Cardiac fibroblast (primary cell): ENCODE data around the gene PHLDA1.

ENCODE experiments used
- DNase-seq, 2 donors: peaks; one replicate each; pipeline versions ENCODE4 v3.0.0 to v3.0.0-alpha.2; 2010; ENCODE audit warnings: low read depth in 2 of 2
- H3K4me3 ChIP-seq, 2 donors: replicated peaks in 1 of 2; 1 replicate in 1 of 2; 2 replicates in 1 of 2; pipeline ENCODE4 v1.5.1; 2011; ENCODE audit warnings: low read depth in 2 of 2, low read length in 2 of 2, mild to moderate bottlenecking in 2 of 2, moderate library complexity in 1 of 2
- CTCF ChIP-seq: IDR thresholded peaks from one replicate; pipeline ENCODE4 v1.5.1; 2011; ENCODE audit warnings: low read depth, mild to moderate bottlenecking, low read length, inconsistent platforms

The PHLDA1 gene

DNA sequence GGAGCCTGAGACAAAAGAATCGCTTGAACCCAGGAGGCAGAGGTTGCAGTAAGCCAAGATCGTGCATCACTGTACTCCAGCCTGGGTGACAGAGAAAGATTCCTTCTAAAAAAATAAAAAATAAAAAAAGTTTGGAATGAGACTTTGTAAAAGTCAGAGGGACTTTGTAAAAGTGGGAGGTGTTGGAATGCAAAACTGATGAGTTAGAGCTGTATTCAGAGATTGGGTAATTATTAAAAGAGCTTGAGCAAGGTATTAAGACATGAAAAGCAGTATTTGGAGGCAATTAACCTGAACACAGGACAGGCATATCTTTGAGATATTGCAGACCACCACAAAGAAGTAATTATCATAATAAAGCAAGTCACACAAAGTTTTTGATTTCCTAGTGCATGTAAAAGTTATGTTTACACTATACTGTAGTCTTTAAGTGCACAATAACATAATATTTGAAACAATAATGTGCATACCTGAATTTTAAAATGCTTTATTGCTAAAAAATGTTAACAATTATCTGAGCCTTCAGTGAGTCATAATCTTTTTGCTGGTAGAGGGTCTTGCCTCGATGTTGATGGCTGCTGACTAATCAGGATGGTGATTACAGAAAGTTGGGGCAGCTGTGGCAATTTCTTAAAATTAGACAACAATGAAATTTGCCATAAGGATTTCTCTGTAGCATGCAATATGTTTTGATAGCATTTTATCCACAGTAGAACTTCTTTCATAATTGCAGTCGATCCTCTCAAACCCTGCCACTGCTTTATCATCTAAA lies 33.1 kb downstream of the PHLDA1 start:
- DNase-seq: peak; percentile 38 to 40
- H3K4me3 ChIP-seq: no peak overlapping the region
- TF ChIP-seq CTCF: no peak

DNA sequence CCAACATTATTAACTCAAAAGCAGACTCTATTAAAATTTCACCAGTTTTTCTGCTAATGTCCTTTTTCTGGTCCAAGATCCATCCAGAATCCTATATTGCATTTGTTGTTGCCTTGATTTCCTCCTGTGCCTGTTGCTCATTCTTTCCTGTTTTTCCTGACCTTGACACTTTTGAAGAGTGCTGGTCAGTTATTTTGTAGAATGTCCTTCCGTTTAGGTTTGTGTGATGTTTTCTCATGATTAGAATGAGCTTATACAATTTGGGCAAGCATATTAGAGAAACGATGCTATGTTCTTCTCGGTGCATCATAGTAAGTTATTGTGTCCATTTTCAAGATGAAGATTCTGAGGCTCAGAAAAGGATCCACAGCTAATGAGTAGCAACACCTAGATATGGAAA lies 33.9 kb downstream of the PHLDA1 start:
- DNase-seq: peak in 1 of 2 donors; percentile 18
- H3K4me3 ChIP-seq: no peak overlapping the region
- no peak for TF ChIP-seq CTCF

GRCh38 chr12:75996861-75997447 lies 34.6 kb downstream of the PHLDA1 start:
- no peak for TF ChIP-seq CTCF
- peak in 1 of 2 donors; percentile 63 for DNase-seq
- H3K4me3 ChIP-seq: no peak overlapping the region

GRCh38 chr12:75995691-75996090 lies 35.9 kb downstream of the PHLDA1 start:
- no peak overlapping the region for H3K4me3 ChIP-seq
- DNase-seq: no peak
- no peak for TF ChIP-seq CTCF

DNA sequence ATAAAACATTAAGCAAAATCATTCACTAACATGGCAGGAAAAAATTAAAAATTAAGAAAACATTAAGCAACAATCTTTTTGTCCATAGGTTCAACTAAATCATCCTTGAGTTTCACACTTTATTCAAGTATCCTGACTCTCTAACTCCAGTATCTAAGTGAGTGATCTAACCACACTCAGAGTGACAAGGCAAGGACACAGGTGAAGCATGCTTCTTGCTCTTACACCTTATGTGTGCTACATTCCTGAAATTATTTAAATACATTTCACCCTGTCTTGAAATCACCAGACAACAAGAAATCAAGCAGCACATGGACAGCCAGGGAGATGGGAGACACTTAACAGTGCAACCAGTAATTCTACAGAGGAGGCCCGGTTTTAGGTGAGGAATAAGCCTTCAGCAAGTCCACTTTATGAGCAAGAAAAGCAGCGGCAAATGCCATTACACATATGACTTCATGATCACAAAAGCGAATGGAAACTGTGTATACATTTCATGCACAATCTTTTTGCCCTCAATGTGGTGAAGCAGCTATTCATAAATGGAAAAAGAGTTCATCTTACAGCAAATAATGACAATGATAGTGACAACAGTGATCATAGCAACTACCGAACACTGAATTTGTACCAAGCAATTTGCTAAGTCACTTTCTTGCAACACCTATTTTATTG lies 37.4 kb downstream of the PHLDA1 start:
- no peak overlapping the region for H3K4me3 ChIP-seq
- no peak for TF ChIP-seq CTCF
- no peak for DNase-seq

DNA sequence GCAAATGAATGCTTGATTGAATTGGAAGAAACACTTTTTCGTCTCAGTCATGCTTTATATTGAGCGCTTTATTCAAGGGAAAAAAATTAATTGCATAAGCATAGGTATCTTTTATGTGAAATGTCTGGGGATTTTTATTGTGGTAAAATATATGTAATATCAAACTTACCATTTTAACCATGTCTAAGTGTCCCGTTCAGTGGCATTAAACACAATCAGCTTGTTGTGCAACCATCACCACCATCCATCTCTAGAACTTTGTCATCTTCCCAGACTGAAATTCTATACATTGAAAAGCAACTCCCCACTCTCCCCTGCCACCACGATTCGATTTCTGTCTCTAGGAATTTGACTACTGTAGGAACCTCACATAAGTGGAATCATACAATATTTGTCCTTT lies 39.8 kb downstream of the PHLDA1 start:
- H3K4me3 ChIP-seq: no peak overlapping the region
- no peak for TF ChIP-seq CTCF
- no peak for DNase-seq
